ENCODE results near the gene PNPLA1.

The PNPLA1 gene

DNA sequence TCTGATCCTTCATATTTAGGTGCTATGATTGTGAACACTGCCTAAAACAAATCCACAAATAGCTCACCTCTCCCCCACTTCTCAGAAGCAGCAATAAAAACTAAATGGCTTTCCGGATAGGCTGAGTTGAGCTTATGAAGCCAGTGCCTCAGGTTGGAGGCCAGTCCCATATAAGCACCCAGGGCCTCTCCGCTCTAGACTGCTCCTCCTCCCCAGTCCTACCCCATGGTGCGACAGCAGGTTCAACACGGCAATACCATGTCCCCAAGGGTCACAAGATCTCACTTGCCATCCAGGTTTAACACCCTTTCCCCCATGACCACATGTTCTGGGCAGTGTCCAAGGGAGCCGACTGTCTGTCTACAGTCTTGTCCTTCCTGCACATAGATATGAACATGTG is 46.1 kb downstream of the PNPLA1 start:
- no peak for DNase-seq (ENCODE audit: low spot score)

DNA sequence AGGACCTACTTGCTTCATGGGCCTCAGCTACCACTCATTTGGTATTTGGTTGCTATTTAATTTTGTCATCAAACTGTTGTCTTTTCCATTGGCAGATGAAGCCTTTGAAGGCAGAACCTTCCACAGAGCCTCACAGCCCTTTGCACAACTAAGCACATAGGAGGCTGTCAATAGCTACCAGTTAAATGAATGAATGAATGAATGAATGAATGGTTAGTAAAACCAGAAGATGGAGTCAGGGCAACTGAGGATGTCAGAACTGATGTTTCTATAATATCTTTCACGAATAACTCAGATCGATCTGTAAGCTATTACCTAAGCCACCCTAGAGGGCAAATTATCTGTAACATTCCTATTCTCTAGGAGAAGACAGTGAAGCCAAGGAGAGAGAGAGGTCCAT is 47.8 kb downstream of the PNPLA1 start:
- no peak for DNase-seq (ENCODE audit: low spot score)

DNA sequence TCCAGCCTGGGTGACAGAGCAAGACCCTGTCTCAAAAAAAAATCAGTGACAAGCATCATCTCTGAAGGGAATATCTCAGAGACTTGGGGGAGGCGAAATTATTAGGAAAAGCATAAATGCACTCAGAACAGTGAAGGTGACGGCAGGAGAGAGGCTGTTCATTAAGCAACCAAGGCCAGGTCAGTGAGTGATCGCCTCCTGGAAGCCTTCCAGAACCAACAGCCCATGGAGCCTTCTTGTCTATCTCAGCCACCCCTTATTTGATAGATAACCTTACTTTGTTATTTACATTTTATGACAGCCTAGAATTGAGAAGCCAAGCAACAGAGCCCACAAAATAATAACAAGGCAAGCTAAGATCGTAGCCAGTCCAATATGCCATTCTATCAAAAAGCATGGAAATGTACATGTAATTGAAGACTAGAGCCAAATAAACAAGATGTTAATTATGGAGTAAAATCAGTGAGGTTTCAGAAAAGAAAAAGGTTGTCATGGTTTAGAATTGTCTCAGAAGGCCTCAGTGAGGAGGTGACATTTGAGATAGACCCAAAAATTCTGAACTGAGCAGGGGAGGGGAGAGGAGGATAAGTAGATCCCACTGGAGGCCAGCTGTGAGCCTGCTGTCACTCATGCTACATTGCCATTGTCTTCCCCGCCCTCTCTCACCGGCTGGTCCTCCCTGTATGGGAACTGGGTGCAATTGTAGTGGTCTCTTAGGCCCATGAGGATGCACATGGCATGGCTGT is 49.0 kb downstream of the PNPLA1 start:
- DNase-seq (ENCODE audit: low spot score) = no peak

GRCh38 chr6:36319436-36319762 is 49.5 kb downstream of the PNPLA1 start:
- no peak for DNase-seq (ENCODE audit: low spot score)

GRCh38 chr6:36319821-36320220 is 50.0 kb downstream of the PNPLA1 start:
- DNase-seq (ENCODE audit: low spot score) = no peak

- DNase-seq (ENCODE audit: low spot score) = no peak
Measured at GRCh38 chr6:36320475-36320874, 50.6 kb downstream of the PNPLA1 start.

GRCh38 chr6:36322591-36322990 is 52.7 kb downstream of the PNPLA1 start:
- DNase-seq (ENCODE audit: low spot score) = no peak

- DNase-seq (ENCODE audit: low spot score) = no peak
Measured at GRCh38 chr6:36323062-36323461, 53.2 kb downstream of the PNPLA1 start.

DNA sequence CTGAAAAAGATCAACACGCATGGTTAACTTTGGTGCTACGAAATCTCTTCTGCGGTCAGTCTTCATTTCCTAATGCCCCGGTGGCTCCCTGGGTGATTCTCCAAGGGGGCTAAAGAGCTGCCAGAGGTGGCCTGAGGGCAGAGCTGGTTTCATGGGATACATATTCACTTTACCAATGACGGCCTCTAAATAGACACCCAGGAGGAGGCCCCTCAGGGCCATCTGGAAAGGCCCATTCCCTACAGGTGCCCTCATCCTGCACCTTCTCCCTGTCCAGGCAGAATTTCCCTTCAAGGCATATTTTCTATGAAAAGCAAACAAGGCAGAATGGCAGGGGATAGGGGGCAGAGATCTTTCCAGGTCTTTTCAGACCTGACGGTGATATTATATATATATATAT is 54.3 kb downstream of the PNPLA1 start:
- DNase-seq (ENCODE audit: low spot score) = no peak

- DNase-seq (ENCODE audit: low spot score) = no peak
Measured at GRCh38 chr6:36324715-36325114, 54.9 kb downstream of the PNPLA1 start.

DNA sequence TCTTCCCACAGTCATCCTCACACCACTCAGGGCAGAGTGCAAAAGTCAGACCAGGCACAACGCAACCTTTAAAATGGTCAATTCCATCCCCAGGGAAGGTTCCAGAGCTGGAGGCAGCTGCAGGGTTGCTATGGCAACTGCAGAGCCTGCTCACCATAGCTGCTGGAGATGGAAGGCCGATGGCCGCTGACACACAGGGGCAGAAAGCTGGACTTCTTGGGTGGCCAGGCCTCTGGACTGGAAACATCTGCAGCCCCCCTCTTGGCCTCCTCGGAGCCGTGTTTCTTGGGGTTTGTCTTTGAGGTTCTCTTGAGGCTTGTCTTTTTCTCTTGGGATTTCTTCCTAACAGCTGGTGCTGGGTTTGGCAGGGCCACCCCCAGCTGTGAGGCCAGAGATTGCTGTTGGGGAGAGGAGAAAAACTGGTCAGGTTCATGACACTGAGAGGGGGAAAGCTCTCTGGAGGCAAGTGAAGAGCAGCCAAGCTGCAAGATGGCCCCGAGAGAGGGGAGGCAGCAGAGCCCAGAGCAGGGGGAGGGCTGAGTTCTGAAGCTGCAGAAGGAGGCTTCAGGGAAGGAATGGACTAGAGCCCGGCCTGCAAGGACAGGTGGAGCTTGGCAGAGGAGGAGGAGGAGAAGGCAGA is 56.6 kb downstream of the PNPLA1 start:
- no peak for DNase-seq (ENCODE audit: low spot score)

GRCh38 chr6:36327226-36327918 is 57.5 kb downstream of the PNPLA1 start:
- DNase-seq (ENCODE audit: low spot score) = no peak

- no peak for DNase-seq (ENCODE audit: low spot score)
Measured at GRCh38 chr6:36327919-36328236, 58.0 kb downstream of the PNPLA1 start.

DNA sequence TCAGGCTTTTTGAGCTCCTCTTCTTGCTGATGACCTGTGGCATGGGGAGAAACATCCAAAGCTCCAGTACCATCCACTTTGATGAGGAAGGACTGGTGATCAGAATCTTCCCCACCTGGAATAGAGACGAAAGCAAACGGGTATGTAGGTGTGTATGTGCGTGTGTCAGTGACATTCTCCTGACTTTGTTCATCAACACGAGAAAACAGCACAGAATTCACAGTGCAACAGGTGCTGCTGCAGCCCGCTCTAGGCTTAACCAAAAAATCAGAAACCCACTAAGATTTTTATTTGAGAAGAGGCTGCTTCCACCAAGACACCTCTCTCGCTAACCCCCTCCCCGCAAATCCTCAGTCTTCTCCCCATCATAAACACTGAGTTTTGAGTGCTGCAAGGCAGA is 58.7 kb downstream of the PNPLA1 start:
- no peak for DNase-seq (ENCODE audit: low spot score)

DNA sequence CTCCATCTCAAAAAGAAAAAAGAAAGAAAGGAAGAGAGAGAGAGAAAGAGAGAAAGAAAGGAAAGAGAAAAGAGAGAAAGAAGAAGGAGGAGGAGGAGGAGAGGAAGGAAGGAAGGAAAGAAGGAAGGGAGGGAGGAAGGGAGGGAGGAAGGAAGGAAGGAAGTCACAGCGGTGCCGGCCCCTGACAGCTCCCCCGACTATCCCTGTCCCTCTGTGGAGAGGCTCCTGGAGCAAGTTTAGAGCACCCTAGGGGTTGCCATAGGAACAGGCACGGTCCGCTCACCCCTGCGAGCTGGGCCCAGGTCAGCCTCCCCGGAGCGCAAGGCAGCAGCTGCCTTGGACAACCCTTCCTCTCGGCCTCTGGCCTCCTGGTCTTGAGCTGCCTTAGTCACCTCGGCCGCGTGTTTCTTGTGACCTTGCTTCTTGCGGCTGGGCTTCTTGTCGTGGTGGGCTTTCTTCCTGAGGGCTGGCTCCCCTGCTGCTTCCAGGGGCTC is 60.0 kb downstream of the PNPLA1 start:
- no peak for DNase-seq (ENCODE audit: low spot score)

DNA sequence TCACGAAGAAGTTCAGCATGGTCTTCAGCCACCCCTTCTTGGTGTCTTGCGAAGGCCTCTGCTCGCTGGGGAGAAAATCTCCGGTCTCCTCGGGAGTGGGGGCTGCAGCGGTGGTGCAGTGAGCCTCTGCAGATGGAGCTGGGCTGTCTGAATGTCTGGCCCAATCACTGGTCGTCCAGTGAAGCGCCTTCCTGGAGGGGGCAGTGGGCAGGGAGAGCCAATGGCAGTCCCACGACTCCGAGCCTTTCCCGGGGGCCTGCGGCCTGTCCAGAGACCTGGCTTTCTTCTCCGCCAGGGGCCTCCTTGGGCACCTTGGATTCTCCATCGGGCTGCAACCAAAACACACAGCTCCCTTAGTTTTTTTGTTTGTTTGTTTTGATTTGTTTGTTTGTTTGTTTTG is 60.5 kb downstream of the PNPLA1 start:
- no peak for DNase-seq (ENCODE audit: low spot score)

DNA sequence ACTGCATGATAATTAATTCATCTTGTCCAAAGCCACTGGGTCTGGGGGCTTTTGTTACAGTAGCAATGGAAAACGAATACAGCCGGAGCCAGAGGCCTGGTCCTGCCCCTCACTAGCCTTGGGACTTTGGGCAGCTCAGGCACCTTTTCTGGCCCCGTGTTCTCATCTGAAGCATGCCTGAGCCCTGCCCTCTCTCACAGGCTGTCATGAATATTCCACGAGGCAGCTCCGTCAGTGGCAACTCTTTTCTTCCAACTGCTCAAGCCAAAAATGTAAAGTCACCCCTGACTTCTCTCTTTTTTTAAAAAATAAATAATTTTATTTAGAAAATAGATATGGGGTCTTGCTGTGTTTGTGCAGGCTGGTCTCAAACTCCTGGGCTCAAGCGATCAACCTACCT is 61.5 kb downstream of the PNPLA1 start:
- no peak for DNase-seq (ENCODE audit: low spot score)

- DNase-seq (ENCODE audit: low spot score) = no peak
Measured at GRCh38 chr6:36333171-36333895, 63.5 kb downstream of the PNPLA1 start.

- DNase-seq (ENCODE audit: low spot score) = no peak
Measured at GRCh38 chr6:36333931-36334725, 64.3 kb downstream of the PNPLA1 start.

GRCh38 chr6:36334832-36335459 is 65.1 kb downstream of the PNPLA1 start:
- DNase-seq (ENCODE audit: low spot score) = no peak

DNA sequence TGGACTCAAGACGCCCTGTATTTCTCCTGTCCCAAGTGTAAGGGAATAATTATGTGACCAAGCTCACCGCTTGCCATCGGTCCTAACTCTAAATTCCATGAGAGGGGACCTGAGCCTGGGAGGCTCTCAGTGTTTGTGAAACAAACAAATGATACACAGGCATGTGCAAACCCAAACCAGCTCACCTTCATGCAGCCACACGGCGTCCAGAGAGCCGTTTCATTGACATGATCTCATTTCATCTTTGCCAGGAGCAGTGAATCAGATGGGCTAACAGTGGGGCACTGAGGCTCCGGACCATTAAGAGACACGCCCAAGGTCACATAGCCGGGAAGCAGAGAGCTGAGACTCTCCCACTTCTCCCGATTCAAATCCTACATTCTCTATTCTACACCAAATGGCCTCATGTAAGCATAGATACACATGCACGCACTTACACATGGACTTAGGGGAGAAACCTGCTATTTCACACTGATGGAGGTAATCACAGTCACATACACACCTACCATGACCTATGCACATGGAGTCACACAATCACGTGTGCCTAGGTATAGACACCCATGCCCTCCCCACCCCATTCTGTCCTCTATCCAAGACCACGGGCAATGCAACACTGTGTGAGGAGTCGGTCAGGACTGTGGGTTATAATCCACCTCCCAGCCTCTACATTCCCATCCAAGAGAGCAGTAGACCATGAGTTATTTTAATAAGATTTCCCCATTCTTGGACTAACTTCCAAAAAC is 65.8 kb downstream of the PNPLA1 start:
- no peak for DNase-seq (ENCODE audit: low spot score)
